ENCODE measurements around the gene SCARB1. TPM values are rescaled to one million over a fixed set of nuclear protein-coding genes. Genes with fewer than 3 reads are reported as not detected.

The SCARB1 gene
- total and polyA plus RNA-seq, 2 of the 13 experiments (the other 11 are each of a cell fraction or from before 2014, with no cell fraction given), result 63.4 to 160 TPM

DNA sequence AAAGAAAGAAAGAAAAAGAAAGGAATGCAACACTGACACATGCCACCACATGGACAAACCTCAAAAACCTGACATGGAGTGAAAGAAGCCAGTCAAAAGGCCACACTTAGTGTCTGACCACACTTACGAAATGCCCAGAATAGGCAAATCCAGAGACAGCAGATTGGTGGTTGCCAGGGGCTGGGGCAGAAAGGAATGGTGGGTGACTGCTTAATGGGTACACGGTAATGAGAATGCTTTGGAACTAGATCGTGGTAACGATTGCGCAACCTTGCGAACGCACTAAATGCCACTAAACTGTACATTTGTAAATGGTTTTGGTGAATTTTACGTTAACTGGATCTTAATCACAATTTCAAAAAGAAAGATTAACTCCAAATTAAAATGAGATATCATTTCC is 39.5 kb downstream of the SCARB1 start (continued):
- TF ChIP-seq, protein P1, sequence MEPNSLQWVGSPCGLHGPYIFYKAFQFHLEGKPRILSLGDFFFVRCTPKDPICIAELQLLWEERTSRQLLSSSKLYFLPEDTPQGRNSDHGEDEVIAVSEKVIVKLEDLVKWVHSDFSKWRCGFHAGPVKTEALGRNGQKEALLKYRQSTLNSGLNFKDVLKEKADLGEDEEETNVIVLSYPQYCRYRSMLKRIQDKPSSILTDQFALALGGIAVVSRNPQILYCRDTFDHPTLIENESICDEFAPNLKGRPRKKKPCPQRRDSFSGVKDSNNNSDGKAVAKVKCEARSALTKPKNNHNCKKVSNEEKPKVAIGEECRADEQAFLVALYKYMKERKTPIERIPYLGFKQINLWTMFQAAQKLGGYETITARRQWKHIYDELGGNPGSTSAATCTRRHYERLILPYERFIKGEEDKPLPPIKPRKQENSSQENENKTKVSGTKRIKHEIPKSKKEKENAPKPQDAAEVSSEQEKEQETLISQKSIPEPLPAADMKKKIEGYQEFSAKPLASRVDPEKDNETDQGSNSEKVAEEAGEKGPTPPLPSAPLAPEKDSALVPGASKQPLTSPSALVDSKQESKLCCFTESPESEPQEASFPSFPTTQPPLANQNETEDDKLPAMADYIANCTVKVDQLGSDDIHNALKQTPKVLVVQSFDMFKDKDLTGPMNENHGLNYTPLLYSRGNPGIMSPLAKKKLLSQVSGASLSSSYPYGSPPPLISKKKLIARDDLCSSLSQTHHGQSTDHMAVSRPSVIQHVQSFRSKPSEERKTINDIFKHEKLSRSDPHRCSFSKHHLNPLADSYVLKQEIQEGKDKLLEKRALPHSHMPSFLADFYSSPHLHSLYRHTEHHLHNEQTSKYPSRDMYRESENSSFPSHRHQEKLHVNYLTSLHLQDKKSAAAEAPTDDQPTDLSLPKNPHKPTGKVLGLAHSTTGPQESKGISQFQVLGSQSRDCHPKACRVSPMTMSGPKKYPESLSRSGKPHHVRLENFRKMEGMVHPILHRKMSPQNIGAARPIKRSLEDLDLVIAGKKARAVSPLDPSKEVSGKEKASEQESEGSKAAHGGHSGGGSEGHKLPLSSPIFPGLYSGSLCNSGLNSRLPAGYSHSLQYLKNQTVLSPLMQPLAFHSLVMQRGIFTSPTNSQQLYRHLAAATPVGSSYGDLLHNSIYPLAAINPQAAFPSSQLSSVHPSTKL (CRISPR knock-in tag; IDR thresholded peaks at IDR 0.05), result no peak
- no peak for TF ChIP-seq ZNF83 (CRISPR knock-in tag; IDR thresholded peaks at IDR 0.05; ENCODE audit: borderline replicate concordance)

DNA sequence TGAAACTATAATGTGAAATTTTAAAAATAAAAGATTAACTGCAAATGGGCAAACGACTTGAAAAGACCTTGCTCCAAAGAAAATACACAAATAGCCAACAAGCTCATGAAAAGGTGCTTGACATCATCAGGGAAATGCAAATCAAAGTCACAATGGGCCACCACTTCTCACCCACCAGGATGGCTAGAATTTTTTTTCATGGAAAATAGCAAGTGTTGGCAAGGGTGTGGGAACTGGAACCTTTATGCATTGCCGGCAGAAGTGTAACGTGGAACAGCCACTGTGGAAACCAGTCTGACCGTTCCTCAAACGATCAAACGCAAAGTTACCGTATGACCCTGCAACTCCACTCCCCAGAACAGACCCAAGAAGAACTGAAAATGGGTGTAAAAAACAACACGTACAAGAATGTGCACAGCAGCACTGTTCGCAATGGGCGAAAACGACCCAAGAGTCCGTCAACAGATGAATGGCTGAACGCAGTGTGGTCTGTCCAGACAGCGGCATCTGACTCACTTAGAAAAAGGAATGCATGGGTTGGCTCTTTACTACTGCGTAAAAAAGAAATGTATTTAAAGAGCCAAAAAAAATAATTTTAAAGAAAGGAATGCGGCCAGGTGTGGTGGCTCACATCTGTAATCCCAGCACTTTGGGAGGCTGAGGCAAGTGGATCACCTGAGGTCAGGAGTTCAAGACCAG is 40.2 kb downstream of the SCARB1 start:
- WGBS (ENCODE audit: low lambda C conversion rate), result 96% methylated on average over 15 of the region's 16 CpGs
- intact Hi-C loops (cut with micrococcal nuclease; ENCODE audit: unreplicated experiment), result loop anchor here (5.0 kb wide), 3 partner anchors 39 to 84 kb away; partner anchors contain the start of gene SCARB1
- H3K27ac ChIP-seq (ENCODE audit: extremely low read length, insufficient read depth, low read length), result peak overlapping the region; percentile 30
- BruUV-seq (replicated peaks), result no TSS peak
- H3K9ac ChIP-seq (ENCODE audit: insufficient read depth, low read depth, low read length), result no peak overlapping the region
- H2AFZ ChIP-seq (ENCODE audit: low read length), result no peak overlapping the region
- H3K4me2 ChIP-seq (ENCODE audit: low read depth, low read length), result no peak overlapping the region
- peaks cover 83% of the 10 kb centered on the region for H3K79me2 ChIP-seq (ENCODE audit: insufficient read depth, low read length)
- H3K4me3 ChIP-seq (replicated peaks in 1 of 3; ENCODE audit: insufficient read depth in 1 of 3, low read depth in 2 of 3, low read length in 3 of 3), result no peak overlapping the region
- POLR2A ChIA-PET, result no interaction called here
- H3K9me3 ChIP-seq (ENCODE audit: low read length), result no peaks in the 10 kb centered on the region
- no peaks in the 10 kb centered on the region for H3K27me3 ChIP-seq (ENCODE audit: control insufficient read depth in 1 of 2, insufficient read depth in 2 of 2, low read length in 2 of 2)
- peaks cover 1 to 17% of the 10 kb centered on the region in 2 experiments; a peak in 4 of 5 replicates for H3K36me3 ChIP-seq (replicated peaks in 1 of 2; ENCODE audit: control insufficient read depth in 1 of 2, insufficient read depth in 2 of 2, low read length in 2 of 2)
- H4K20me1 ChIP-seq (ENCODE audit: insufficient read depth, low read length), result no peaks in the 10 kb centered on the region
- in situ Hi-C loops (cut with HindIII; ENCODE audit: extremely low pct_ligation_motif_present, low pct_unique_long_range_greater_than_20kb), result no loop called here
- TF ChIP-seq, protein P2, sequence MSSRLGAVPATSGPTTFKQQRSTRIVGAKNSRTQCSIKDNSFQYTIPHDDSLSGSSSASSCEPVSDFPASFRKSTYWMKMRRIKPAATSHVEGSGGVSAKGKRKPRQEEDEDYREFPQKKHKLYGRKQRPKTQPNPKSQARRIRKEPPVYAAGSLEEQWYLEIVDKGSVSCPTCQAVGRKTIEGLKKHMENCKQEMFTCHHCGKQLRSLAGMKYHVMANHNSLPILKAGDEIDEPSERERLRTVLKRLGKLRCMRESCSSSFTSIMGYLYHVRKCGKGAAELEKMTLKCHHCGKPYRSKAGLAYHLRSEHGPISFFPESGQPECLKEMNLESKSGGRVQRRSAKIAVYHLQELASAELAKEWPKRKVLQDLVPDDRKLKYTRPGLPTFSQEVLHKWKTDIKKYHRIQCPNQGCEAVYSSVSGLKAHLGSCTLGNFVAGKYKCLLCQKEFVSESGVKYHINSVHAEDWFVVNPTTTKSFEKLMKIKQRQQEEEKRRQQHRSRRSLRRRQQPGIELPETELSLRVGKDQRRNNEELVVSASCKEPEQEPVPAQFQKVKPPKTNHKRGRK (CRISPR knock-in tag; IDR thresholded peaks at IDR 0.05), result no peak
- TF ChIP-seq ZBTB38 (CRISPR knock-in tag; IDR thresholded peaks at IDR 0.05) (peak; percentile 71), ZSCAN30 (CRISPR knock-in tag; IDR thresholded peaks at IDR 0.05) (no peak), AKAP8 (CRISPR knock-in tag; IDR thresholded peaks at IDR 0.05) (no peak), ZNF7 (CRISPR knock-in tag; IDR thresholded peaks at IDR 0.05) (peak; percentile 87), ZNF672 (CRISPR knock-in tag; IDR thresholded peaks at IDR 0.05) (no peak)
- ATAC-seq (no peak), FAIRE-seq (no peak), DNase-seq (ENCODE audit: low spot score) (no peak)
- CTCF ChIA-PET (ENCODE audit: low intra/inter-chr PET ratio, low total read pairs), result no interaction called here
- peaks cover 88% of the 10 kb centered on the region for H3K4me1 ChIP-seq (ENCODE audit: insufficient read depth, low read length)
